ENCODE results near the gene CMC2. TPM values are rescaled to one million over a fixed set of nuclear protein-coding genes. Genes with fewer than 3 reads are reported as not detected.

Gene CMC2
- total RNA-seq, 4 donors from 2014 or later, result 29.7 to 78.1 (median 41.9) TPM

GRCh38 chr16:81040842-81041241 lies 34.2 kb upstream of the CMC2 start:
- TF ChIP-seq POLR2A (IDR thresholded peaks at IDR 0.05; ENCODE audit: low read depth) (no peak), EP300 (IDR thresholded peaks at IDR 0.05) (no peak), CTCF (IDR thresholded peaks at IDR 0.05) (no peak), POLR2AphosphoS5 (IDR thresholded peaks at IDR 0.05) (no peak)
- Histone ChIP-seq H3K9me3 (no peaks in the 10 kb centered on the region), H3K4me3 (no peak overlapping the region), H3K36me3 (peaks cover 36 to 56% (median 47%) of the 10 kb centered on the region in 4 donors), H3K4me1 (peaks cover 25 to 41% (median 31%) of the 10 kb centered on the region in 4 donors), H3K27ac (replicated peaks in 1 of 4) (no peak overlapping the region), H3K27me3 (no peaks in the 10 kb centered on the region)
- DNase-seq (ENCODE audit: extremely low spot score), result no peak
- WGBS, result 90% methylated on average over 5 of the region's 5 CpGs
- intact Hi-C loops (cut with DNase I), result no loop called here

GRCh38 chr16:81040131-81040530 lies 33.4 kb upstream of the CMC2 start:
- peaks cover 33 to 49% (median 41%) of the 10 kb centered on the region in 4 donors for H3K36me3 ChIP-seq
- no peak overlapping the region for H3K27ac ChIP-seq (replicated peaks in 1 of 4)
- H3K4me1 ChIP-seq, result peaks cover 28 to 45% (median 35%) of the 10 kb centered on the region in 4 donors
- DNase-seq (ENCODE audit: extremely low spot score), result no peak
- no peaks in the 10 kb centered on the region for H3K27me3 ChIP-seq
- intact Hi-C loops (cut with DNase I), result no loop called here
- 81% methylated on average over 2 of the region's 2 CpGs for WGBS
- TF ChIP-seq EP300 (IDR thresholded peaks at IDR 0.05) (no peak), POLR2A (IDR thresholded peaks at IDR 0.05; ENCODE audit: low read depth) (no peak), CTCF (IDR thresholded peaks at IDR 0.05) (no peak), POLR2AphosphoS5 (IDR thresholded peaks at IDR 0.05) (no peak)
- no peaks in the 10 kb centered on the region for H3K9me3 ChIP-seq
- H3K4me3 ChIP-seq, result no peak overlapping the region

- H3K9me3 ChIP-seq, result no peaks in the 10 kb centered on the region
- H3K4me1 ChIP-seq, result peaks cover 28 to 45% (median 35%) of the 10 kb centered on the region in 4 donors
- no peak for DNase-seq (ENCODE audit: extremely low spot score)
- H3K27ac ChIP-seq (replicated peaks in 1 of 4), result peak overlapping the region; percentile 75 to 85 (median 81)
- intact Hi-C loops (cut with DNase I), result loop anchor here (5.0 to 10.0 kb wide), 2 partner anchors 60 to 698 kb away; partner anchors contain the start of gene GCSH
- H3K4me3 ChIP-seq, result peak overlapping the region; percentile 78 to 87 (median 83)
- H3K27me3 ChIP-seq, result no peaks in the 10 kb centered on the region
- peaks cover 6 to 16% (median 8%) of the 10 kb centered on the region in 4 donors for H3K36me3 ChIP-seq
- WGBS, result 35% methylated on average over 10 of the region's 10 CpGs
- no peak for TF ChIP-seq POLR2AphosphoS5 (IDR thresholded peaks at IDR 0.05)
- TF ChIP-seq EP300 (IDR thresholded peaks at IDR 0.05), result no peak
- TF ChIP-seq CTCF (IDR thresholded peaks at IDR 0.05), result no peak
- no peak for TF ChIP-seq POLR2A (IDR thresholded peaks at IDR 0.05; ENCODE audit: low read depth)
These were observed 30.2 kb upstream of the CMC2 start for GRCh38 chr16:81036751-81037350.

GRCh38 chr16:81035975-81036750 lies 29.5 kb upstream of the CMC2 start:
- WGBS, result under 1% methylated on average over 19 of the region's 80 CpGs
- Histone ChIP-seq H3K9me3 (no peaks in the 10 kb centered on the region), H3K4me3 (peak overlapping the region; percentile 78 to 87 (median 83)), H3K27ac (replicated peaks in 1 of 4) (peak overlapping the region; percentile 75 to 85 (median 81)), H3K36me3 (peaks cover 0 to 9% (median 1%) of the 10 kb centered on the region in 4 donors), H3K4me1 (peaks cover 28 to 45% (median 35%) of the 10 kb centered on the region in 4 donors), H3K27me3 (no peaks in the 10 kb centered on the region)
- no peak for DNase-seq (ENCODE audit: extremely low spot score)
- intact Hi-C loops (cut with DNase I), result loop anchor here (1.0 to 10.0 kb wide), 3 partner anchors 41 to 699 kb away; partner anchors contain the start of genes C16orf46 and GCSH
- TF ChIP-seq POLR2AphosphoS5 (IDR thresholded peaks at IDR 0.05), result no peak
- TF ChIP-seq POLR2A (IDR thresholded peaks at IDR 0.05; ENCODE audit: low read depth), result no peak
- TF ChIP-seq CTCF (IDR thresholded peaks at IDR 0.05), result no peak
- no peak for TF ChIP-seq EP300 (IDR thresholded peaks at IDR 0.05)

Data from esophagus muscularis mucosa (tissue), 4 donors.